GM21367 (cell line): ENCODE measurements around the gene CBLN4.

Experiments used
- ATAC-seq: cut with Tn5 transposase; IDR thresholded peaks from one replicate; pipeline ENCODE4 v1.9.1; 2021; ENCODE audit not compliant: unreplicated experiment

Gene CBLN4

DNA sequence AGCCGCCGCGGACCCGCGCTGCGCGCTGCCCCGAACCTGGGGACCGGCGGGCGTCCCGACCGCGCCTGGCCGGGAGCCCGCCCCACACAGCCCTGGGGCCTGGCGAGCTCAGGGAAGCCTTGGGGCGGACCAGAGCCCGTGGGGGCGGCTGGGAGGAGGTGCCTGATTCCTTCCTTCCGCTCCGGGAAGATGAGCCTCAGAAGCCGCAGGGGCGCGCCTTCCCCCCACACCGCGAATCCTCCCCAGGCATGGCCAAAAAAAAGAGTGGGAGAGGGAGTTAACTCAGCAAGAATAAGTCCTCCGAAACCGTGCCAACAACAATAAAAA, at the start of gene CBLN4:
Gene CBLN4 (minus strand): TSS at position 131 of the 327 bp plus-strand sequence. CDS start 1,348 bp downstream, outside the sequence.
- ATAC-seq, result no peak

DNA sequence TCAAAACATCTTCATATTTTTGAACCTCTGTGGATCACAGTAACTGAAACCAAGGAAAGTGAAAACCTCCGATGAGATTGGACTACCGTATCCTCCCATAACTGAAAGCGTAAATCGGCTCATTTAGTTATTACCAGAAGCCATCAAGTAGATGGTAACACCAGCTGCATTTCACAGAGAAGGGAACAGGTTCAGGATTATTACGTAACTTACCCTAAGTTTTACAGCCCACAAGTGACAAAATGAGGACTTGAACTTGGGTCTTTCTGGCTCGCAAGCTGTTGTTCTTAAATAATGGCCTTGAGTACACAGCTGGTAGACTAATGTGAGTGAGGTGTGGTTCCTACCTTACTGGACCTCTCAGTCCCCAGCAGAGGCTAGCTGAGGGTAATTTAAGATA, 37.9 kb upstream of the CBLN4 start:
- ATAC-seq, result no peak

DNA sequence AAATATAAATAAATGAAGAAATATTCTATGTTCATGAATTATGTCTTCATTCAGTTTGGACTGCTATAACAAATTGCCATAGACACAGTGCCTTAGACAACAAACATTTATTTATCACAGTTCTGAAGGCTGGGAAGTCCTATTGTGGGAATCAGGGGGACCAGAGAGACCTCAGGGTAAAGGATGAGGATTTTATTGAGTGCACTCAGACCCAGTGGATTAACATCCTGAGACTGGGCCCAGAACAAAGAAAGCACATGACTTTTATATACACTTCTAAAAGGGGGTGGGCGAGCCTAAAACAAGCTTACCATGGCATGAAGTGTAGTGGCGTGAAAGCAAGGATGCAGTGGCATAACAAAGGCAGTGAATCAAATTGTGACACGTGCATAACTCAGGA, 26.9 kb upstream of the CBLN4 start:
- no peak for ATAC-seq

DNA sequence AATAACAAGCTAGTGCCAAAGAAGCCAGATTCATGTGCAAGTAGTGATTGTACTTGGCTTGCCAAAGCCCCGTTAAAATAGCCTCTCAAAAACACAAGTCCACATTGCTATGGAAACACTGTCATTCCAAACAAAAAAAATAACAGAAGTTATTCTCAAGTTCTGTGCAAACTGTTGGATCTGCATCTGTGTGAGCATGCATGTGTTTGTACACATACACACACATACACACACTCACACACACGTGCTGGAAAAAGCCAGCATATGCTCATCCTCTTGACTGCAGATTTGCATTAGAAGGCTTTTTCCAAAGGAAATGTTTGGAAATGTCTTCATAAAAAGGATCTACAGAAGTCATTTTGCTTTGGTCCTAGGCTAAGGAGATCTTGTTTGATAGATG, 13.4 kb upstream of the CBLN4 start:
- ATAC-seq, result no peak

DNA sequence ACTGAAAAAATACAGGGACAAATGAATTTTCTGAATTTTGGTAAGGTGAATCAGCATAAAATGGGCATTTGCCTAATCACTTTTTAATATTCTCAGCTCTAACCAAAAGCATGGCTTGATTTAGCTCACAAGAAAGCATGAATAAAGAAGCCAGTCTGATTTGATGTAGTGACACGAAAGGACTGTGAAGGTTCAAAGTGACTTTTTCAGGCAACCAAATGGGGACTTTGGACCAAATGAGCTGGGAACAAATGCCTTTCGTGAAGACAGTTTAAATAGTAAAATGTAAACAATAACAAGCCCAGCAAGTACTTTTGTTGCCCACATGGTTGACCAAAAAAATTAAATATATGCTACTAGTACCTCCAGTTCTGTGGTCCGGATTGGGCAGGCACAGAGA, 12.9 kb upstream of the CBLN4 start:
- no peak for ATAC-seq

DNA sequence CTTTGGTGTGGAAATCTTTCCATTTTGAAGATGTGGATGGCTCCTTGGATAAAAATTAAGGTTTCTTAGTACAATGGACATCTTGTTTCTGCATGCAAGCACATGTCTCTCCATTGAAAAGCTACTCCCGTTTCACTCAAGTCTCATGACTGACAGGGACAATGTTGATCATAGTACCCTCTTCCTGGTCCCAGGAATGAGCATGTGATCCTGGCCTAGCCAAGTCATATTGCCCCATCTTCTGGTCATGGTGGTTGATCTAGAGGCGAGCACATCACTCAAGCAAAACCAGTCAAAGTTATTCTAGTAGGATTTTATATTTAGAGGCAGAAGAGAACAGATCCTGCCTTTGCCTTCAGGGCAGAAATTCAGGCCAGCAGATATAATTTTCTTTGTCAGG, 12.2 kb upstream of the CBLN4 start:
- ATAC-seq, result no peak

DNA sequence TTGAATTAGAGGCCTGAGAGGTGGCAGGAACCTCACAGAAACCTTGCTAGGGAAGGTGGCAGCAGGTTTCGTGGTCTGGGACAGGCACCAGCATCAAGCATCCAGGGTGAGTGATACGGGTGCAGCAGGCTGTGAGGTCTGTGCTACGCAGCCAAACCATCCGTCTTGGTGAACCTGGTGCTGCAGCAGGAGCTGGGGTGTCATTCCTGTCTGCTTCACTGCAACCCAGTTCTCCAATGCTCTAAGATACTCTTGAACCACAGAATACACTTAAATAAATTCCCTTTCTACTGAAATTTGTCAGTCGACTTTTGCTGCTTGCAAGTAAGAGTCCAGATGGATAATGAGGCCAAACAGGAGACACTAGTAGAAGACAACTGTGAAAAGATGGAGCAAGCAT, 9.7 kb upstream of the CBLN4 start:
- no peak for ATAC-seq

DNA sequence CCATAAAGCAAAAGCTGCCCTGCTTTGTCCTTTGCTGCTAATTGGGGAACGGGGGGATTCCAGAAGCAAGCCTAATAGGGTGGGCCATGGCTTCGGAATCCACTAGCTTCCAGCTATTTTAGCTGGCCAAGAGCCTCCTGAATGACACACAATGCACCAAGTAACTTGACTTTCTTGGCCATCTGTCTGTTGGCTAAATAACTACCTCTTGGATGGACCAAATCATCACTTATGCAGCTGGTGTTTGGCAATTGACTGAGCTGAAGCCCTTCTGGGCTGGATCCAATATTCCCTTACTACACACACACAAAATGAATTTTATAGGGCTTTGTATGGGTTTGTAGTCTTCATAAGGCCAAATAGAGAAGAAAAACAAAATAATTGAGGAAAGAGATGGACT, 8.8 kb upstream of the CBLN4 start:
- no peak for ATAC-seq

DNA sequence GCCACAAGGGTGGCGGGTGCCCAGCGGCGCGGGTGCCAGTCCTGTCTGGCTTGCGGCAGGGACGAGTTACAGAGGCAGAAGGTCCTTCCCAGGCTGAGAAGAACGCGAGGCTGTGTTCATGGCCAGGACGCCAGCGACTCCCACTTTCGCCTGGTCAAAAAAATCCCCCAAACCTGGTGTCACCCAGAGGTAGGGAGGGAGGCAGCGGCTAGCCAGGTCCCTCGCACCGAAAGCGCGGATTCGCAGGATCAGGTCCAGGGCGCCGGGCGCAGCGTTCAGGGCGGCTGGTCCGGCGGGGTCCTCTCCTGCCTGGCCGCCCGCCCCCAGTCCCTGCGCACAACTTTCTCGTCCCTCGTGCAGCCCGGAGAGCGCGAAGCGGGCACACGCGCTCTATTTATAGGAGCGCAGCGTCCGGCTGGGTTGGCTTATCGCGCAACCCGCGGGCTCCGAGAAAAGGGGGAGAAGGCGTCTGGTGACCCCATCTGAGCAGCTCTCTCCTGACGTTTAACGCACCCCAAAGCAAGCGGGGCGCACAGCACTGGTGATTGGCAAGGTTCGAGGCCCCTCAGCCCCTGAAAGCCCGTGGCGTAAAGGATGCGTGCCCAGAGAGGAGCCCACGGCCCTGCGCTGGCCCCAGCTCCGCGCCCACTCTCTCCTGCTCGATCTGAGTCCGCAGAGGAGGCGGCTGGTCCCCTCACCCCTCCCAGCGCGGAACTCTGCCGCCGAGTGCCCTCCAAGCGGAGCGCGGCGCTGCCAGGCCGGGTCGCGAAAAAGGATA, 519 bp downstream of the CBLN4 start:
- ATAC-seq, result no peak

DNA sequence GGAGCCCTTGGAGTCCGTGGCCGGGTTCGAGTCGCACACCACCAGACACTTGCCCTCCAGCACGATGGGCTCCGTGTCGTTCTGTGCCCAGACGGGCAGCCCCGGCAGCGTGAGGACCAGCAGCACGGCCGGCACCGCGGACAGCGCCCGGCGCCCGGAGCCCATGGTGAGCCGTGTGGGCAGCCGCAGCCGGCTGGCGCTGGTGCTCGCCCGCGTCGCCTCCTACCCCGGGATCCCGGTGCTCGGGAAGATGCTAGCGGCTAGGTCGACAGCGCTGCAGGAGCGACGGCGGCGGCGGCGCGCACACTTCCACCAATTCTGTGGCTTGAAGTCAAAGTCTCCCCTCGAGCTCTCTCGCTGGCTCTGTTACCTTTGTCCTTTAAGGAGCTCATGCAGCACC, 1.3 kb downstream of the CBLN4 start:
- ATAC-seq, result no peak

DNA sequence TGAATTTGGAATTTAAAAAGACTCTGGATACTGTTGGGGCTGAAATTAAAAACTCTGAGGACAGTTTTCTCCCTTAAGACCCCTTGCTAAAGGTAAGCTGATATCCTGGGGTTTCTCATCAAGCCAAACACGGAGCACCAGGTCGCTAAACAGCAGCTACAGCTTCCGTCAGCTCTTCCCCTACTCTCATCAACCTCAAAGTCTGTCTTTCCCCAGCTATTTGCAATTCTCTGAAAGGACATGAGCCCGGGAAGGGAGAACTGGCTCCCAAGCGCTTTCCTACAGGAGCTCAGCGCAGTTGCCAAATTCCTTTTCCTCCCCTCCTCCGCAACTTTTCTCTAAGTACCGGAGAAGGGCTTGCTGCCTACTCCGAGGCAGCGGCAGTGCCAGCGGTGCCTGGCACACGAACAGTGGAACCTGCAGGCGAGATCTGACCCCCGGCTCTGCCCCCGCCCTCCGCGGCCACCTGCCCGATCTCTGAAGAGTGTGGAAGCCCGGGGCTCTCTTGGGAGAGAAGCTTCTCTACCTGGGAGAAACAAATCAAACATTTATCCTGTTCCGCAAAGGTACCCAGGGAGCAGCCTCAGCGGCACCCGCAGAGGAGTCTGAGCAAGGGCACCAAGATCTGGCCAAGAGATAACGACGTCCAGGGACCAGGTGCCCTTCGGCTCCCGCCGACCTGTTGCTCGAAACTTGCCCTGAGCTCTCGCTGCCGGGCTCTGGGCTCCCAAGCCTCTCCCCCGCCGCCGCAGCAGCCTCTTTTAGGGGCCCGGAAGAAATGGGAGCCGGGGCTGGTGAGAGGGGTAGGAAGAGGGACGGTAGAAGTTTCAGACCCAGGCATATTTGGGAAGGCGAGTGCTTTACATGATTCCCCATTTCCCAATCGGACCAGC, 2.2 kb downstream of the CBLN4 start:
- no peak for ATAC-seq

DNA sequence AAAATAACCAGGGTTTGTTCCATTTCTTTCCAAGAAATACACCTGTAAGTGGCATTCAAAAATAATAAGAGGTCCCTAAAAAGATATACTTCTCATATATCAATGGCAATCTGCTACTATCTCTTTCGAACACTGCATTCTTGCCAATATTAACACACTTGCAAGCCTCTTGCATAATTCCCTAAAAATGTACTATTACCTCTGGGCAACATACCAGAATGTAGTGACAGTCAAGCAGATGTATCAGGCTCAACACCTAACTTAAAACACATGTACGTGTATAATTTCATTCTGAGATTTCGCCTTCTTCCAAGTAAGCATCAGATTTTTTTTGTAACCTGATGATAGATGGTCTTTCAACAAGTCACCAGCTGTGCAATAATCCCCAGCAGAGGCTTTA, 3.4 kb downstream of the CBLN4 start:
- ATAC-seq, result no peak

DNA sequence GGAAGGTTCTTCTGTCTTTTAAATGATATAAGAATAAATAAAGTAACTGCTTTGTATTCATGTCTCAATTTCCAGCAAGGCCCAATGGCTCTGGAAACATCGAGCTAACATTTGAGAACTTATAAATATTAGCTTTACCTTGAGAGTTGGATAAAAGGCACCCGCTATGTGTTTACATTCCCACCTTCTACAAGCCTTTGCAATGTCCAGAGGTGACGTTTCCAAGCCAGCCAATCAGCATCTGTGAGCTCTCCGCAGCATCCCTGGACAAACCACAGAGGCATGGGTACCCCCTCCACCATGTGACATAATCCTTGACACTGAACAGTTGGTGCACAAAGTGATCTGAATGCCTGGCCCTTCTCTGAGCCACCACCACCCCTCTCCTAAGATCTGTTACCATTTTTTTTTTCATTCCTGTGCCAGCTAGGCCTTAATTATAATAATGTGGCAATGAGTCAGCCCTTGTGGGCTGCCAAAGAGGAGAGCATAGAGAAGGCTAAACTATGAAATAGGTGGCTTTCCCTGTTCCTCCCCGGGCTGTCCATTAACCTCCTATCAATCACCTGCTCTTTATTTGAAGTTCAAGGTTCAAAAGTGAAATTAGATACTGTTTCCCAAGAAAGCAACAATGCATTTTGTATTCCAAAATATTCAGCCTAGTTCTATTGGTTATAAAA, 4.1 kb downstream of the CBLN4 start:
- no peak for ATAC-seq

DNA sequence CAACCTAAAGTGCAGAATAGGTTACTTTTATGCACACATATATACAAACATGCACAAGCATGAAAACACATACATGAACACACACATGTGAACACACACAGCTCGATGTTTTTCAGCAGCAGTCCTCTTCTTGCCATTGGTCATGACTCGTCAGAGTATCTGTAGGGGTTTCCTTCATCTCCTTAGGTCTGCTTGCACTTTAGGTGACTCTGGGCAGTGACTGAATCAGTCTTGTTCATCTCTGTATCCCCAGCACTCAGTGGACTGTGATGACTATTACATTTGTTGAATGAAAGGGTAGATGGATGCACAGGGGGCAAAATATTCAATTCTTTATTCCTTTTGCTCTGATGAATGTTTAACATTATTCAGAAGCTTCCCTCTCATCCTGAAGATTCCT, 26.8 kb downstream of the CBLN4 start:
- ATAC-seq, result no peak

DNA sequence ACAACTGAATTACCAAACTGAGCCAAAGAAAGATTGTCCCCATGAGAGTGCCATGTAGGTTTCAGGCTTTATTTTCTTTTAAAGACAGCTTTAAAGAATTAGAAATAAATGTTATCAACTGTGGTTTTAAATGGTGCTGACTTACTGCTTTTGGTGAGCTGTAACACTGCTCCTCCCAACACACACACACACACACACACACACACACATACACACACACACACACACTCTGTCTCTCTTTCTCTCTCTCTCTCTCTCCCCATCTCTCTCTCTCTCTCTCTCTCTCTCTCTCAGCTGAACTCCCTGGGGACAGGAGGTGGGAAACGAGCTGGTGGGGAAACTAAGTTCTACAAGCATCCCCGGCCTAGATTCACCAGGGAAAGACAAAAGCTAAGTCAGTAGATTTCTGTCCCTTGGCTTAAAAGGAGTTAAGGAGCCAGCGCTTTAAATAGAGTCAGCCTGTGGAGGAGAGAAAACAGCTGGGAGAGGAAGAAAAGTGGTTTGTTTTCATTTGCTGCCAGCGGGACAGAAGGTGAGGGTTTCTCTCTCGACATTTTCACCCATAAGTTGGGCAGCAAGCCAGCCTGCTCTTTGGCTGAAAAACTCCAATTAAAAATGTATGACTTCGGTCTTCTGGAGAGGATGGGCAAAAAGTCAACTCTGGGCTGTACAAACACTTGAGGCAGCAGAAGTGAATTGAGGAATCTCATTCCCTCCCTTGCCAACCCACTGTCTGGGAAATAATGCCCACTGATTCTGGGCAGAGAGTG, 27.4 kb downstream of the CBLN4 start:
- ATAC-seq, result no peak

DNA sequence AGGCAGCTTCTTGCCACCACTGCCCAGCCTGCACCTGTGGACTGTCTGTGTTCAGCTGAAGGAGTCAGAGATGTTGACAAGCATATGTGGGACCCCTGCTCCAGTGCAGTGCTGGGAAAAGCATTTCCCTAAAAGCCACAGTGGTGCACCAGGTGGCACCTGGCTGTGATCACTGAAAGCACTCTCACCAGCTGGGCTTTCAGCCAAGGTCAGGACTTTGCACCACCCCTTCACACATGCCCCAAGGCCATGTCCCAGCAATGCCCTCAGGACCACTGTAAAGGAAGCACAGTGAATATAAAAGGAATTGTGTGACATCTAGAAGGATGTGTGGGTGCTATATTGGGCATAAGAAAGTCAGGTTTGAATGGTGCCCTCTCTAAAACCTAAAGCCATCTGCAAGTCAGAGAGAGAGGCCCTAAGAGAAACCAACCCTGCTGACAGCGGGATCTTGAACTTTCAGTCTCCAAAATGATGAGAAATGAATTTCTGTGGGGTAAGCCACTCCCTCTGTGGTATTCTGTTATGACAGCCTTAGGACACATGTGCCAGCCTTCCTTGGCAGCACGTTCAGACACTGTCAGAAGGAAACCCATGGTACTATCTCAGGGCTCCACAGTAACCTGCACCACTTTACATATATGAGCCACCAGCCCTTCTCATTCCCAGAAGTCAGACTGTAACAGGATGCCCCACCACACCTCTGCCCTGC, 30.7 kb downstream of the CBLN4 start:
- no peak for ATAC-seq

DNA sequence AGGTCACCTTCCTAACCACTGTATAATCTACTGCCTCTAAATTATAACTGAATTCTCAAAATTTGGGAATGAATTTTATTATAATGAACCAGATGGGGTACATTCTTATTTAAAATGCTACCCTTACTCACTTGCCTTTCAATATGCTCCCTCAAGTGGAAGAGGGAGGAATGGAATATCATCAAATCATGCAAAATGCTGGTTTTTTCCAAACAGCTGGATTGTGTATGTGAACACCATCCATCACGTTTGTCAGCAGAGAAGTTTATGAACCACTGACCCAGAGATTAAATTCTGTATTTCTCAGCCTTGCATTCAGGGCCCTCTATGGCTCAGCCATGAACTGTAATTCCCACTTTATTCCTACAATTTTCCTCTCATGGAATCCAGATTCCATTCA, 40.5 kb downstream of the CBLN4 start:
- no peak for ATAC-seq

DNA sequence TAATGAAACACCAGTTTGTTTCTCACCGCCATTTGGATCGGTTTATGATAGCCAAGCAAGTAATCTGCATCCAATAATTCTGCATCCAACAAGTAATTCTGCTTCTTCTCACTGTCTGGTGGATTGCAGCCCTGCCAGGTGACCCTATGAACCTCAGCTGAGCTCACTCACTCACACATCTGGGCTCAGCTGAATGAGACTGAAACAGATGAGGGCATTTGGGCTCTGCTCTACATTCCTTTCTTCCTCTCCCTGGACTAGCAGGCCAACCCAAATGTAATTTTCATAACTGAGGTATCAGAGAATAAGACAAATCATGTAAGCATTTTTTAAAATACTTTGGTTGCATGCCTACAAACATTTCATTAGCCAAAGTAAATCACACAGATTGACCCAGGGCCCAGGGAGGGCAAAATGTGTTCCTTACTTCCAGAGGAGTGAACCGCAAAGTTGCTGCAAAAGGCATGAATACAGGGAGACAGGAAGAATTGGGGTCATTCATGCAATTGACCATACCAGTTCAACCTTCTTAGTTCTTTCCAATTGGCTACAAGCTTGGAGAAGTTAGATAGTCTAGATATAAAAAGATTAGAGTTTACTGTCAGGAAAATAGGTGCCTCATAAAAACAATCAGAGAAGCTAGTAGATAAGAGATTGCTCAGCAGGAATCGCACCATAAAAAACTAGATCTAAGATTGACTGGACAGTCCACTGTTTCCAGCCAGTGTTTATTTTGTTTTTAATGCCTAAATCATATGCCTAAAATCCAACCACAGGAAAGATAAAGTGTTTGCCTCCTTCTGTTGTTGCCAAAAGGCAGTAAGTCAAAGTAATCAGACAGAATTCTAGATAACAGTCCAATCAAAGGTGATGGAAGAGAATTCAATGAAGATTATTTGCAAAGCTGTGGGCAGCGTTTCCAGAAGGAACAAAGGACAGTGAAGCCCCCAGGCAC, 43.7 kb downstream of the CBLN4 start:
- no peak for ATAC-seq

DNA sequence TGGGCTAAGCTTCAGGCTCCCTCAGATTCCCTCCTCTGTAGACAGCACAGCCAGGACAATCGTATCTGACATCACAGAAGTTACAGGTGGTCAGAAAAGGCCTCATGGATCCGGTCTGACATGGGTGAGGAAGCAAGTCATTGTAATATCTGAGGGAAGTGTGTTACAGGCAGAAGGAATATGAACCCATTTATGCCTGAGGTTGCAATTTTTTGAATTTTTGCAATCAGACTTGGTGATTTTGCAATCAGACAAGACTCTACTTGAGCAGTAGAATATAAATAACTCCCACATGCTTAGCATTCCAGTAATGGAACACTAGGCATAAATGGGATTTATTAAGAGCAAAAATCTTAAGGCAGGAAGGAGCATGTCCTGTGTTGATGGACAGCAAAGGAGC, 52.1 kb downstream of the CBLN4 start:
- ATAC-seq, result no peak
